HS-27A (cell line): ENCODE data around the gene LCN1.

Source experiments
- DNase-seq: peaks from one replicate; pipeline ENCODE4 v3.0.0-alpha.2; 2012; ENCODE audit warnings: low read depth, missing footprints

Gene LCN1

GRCh38 chr9:135570456-135570855 lies 49.2 kb downstream of the LCN1 start:
- no peak for DNase-seq

GRCh38 chr9:135572233-135572632 lies 51.0 kb downstream of the LCN1 start:
- no peak for DNase-seq

- no peak for DNase-seq
Measured at GRCh38 chr9:135573124-135573523, 51.9 kb downstream of the LCN1 start.

- no peak for DNase-seq
Measured at GRCh38 chr9:135574331-135574730, 53.1 kb downstream of the LCN1 start.

GRCh38 chr9:135574943-135575342 lies 53.7 kb downstream of the LCN1 start:
- no peak for DNase-seq
